Neural cell (in vitro differentiated cells): ENCODE data around the gene TNFAIP8L3. TPM values are rescaled to one million over a fixed set of nuclear protein-coding genes. Genes with fewer than 3 reads are reported as not detected.

ENCODE experiments used
- H2AFZ ChIP-seq: fragments of 200-600, 300-800 bp; sonication (generic), shearing (Covaris generic); 2 replicates; pipeline ENCODE4 v1.6.0; 2014; ENCODE audit warnings: low read depth, mild to moderate bottlenecking, antibody characterized with exemption, low read length, moderate library complexity
- H3F3A ChIP-seq: fragments of 200-600 bp; shearing (Covaris generic); 2 replicates; pipeline ENCODE4 v1.6.1; 2016; ENCODE audit warnings: mild to moderate bottlenecking, moderate library complexity, mixed read lengths, antibody characterized with exemption, low read length; ENCODE audit not compliant: insufficient read depth, poor library complexity, severe bottlenecking
- H3K27ac ChIP-seq: fragments of 200-600, 300-800 bp; sonication (generic), shearing (Covaris generic); 2 replicates; pipeline ENCODE4 v1.5.1; 2014; ENCODE audit warnings: mild to moderate bottlenecking, low read length, moderate library complexity
- H3K27me3 ChIP-seq: fragments of 300-800, 200-600 bp; sonication (generic), shearing (Covaris generic); 2 replicates; pipeline ENCODE4 v1.6.0; 2014; ENCODE audit warnings: mild to moderate bottlenecking, low read depth, low read length, moderate library complexity; ENCODE audit not compliant: insufficient read depth
- H3K36me3 ChIP-seq: fragments of 300-800, 200-600 bp; sonication (generic), shearing (Covaris generic); 2 replicates; pipeline ENCODE4 v1.5.1; 2014; ENCODE audit warnings: mild to moderate bottlenecking, antibody characterized with exemption, low read length, moderate library complexity; ENCODE audit not compliant: insufficient read depth
- H3K4me2 ChIP-seq: fragments of 300-800, 200-600 bp; sonication (generic), shearing (Covaris generic); 2 replicates; pipeline ENCODE4 v1.6.0; 2014; ENCODE audit warnings: mild to moderate bottlenecking, low read length
- H3K4me3 ChIP-seq: fragments of 300-800, 200-600 bp; sonication (generic), shearing (Covaris generic); 2 replicates; pipeline ENCODE4 v1.5.1; 2014; ENCODE audit warnings: mild to moderate bottlenecking, low read length, moderate library complexity
- H3K79me2 ChIP-seq: fragments of 200-600 bp; shearing (Covaris generic); replicated peaks from 2 replicates; pipeline ENCODE4 v1.6.0; 2014; ENCODE audit warnings: mild to moderate bottlenecking, low read length, moderate library complexity; ENCODE audit not compliant: insufficient read depth
- H3K9ac ChIP-seq: fragments of 300-800, 200-600 bp; sonication (generic), shearing (Covaris generic); 2 replicates; pipeline ENCODE4 v1.6.1; 2016; ENCODE audit warnings: mild to moderate bottlenecking, low read length, mixed read lengths
- H3K9me2 ChIP-seq: fragments of 200-600 bp; shearing (Covaris generic); 2 replicates; pipeline ENCODE4 v1.6.1; 2016; ENCODE audit warnings: mild to moderate bottlenecking, low read length, mixed read lengths; ENCODE audit not compliant: insufficient read depth
- H3K9me3 ChIP-seq: fragments of 200-600, 300-800 bp; sonication (generic), shearing (Covaris generic); 2 replicates; pipeline ENCODE4 v1.6.1; 2016; ENCODE audit warnings: mild to moderate bottlenecking, mixed run types, low read length, moderate library complexity, mixed read lengths
- H4K20me1 ChIP-seq: fragments of 200-600 bp; shearing (Covaris generic); 2 replicates; pipeline ENCODE4 v1.6.1; 2016; ENCODE audit warnings: mild to moderate bottlenecking, mixed run types; ENCODE audit not compliant: insufficient read depth
- EP300 ChIP-seq: fragments of 450-650 bp; conservative IDR thresholded peaks from 2 replicates; pipeline ENCODE4 v1.6.1; 2014; ENCODE audit warnings: antibody characterized with exemption, mild to moderate bottlenecking, moderate library complexity; ENCODE audit not compliant: poor library complexity, severe bottlenecking
- EZH2 ChIP-seq: fragments of 200-600, 300-800 bp; shearing (Covaris generic), sonication (generic); IDR thresholded peaks from 2 replicates; pipeline ENCODE4 v1.6.1; 2014; ENCODE audit warnings: antibody characterized with exemption, low read length, borderline replicate concordance, mild to moderate bottlenecking; ENCODE audit not compliant: insufficient read depth, poor library complexity, severe bottlenecking
- MXI1 ChIP-seq: fragments of 450-650 bp; conservative IDR thresholded peaks from 2 replicates; pipeline ENCODE4 v1.6.1; 2014; ENCODE audit warnings: antibody characterized with exemption, mild to moderate bottlenecking; ENCODE audit not compliant: poor library complexity, severe bottlenecking
- POLR2AphosphoS5 ChIP-seq: IDR thresholded peaks from 2 replicates; pipeline ENCODE4 v1.6.1; 2012
- RAD21 ChIP-seq: fragments of 450-650 bp; conservative IDR thresholded peaks from 2 replicates; pipeline ENCODE4 v1.6.1; 2014; ENCODE audit warnings: antibody characterized with exemption, mild to moderate bottlenecking, moderate library complexity
- SMC3 ChIP-seq: fragments of 450-650 bp; conservative IDR thresholded peaks from 2 replicates; pipeline ENCODE4 v1.6.1; 2014; ENCODE audit warnings: antibody characterized with exemption, mild to moderate bottlenecking, moderate library complexity; ENCODE audit not compliant: poor library complexity
- TAF1 ChIP-seq: IDR thresholded peaks from 2 replicates; pipeline ENCODE4 v1.6.1; 2012; ENCODE audit warnings: low read depth
- polyA plus RNA-seq: library from polyadenylated mRNA; depleted of rRNA; stranded (reverse); fragments of >200 nt; gene quantifications from 2 replicates; pipeline ENCODE4 v1.2.3, GENCODE V29; 2014
- TF ChIP-seq, protein P1 (sequence below): IDR thresholded peaks from 2 replicates; pipeline ENCODE4 v1.6.1; 2012; ENCODE audit warnings: borderline replicate concordance
- TF ChIP-seq, protein P2 (sequence below): fragments of 450-650 bp; IDR thresholded peaks from 2 replicates; pipeline ENCODE4 v1.5.1; 2014; ENCODE audit warnings: antibody characterized with exemption, mild to moderate bottlenecking, moderate library complexity; ENCODE audit not compliant: poor library complexity, severe bottlenecking

The TNFAIP8L3 gene
- polyA plus RNA-seq, 1 donor from 2014 or later, result 0.16 TPM

DNA sequence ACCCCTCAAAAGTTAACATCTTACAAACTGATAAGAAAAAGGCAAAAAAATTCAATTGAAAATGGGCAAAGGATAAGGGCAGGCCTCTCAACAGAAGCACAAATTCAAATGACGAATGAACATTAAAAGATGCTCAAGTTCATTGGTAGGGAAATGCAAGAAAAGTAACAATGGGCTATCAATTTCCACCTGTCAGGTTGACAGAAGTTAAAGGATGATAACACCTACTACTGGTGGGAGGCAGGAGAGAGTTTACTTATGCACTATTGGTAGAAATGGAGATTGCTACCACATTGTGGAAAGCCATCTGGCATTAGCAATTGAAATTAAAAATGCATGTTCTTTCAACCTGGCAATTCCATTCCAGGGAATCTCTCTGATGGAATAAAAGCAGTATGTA is 35.6 kb upstream of the TNFAIP8L3 start:
- Histone ChIP-seq H3K9me2 (no peaks in the 10 kb centered on the region), H3K4me2 (no peak overlapping the region), H3F3A (no peaks in the 10 kb centered on the region), H3K27me3 (no peaks in the 10 kb centered on the region), H3K36me3 (no peaks in the 10 kb centered on the region), H2AFZ (no peak overlapping the region), H3K27ac (no peak overlapping the region), H4K20me1 (no peaks in the 10 kb centered on the region), H3K79me2 (no peaks in the 10 kb centered on the region), H3K4me3 (no peak overlapping the region), H3K9ac (no peak overlapping the region), H3K9me3 (no peaks in the 10 kb centered on the region)
- TF ChIP-seq SMC3 (no peak), MXI1 (no peak), TAF1 (no peak), RAD21 (no peak), EP300 (no peak), EZH2 (no peak), POLR2AphosphoS5 (no peak)
- TF ChIP-seq, protein P1, sequence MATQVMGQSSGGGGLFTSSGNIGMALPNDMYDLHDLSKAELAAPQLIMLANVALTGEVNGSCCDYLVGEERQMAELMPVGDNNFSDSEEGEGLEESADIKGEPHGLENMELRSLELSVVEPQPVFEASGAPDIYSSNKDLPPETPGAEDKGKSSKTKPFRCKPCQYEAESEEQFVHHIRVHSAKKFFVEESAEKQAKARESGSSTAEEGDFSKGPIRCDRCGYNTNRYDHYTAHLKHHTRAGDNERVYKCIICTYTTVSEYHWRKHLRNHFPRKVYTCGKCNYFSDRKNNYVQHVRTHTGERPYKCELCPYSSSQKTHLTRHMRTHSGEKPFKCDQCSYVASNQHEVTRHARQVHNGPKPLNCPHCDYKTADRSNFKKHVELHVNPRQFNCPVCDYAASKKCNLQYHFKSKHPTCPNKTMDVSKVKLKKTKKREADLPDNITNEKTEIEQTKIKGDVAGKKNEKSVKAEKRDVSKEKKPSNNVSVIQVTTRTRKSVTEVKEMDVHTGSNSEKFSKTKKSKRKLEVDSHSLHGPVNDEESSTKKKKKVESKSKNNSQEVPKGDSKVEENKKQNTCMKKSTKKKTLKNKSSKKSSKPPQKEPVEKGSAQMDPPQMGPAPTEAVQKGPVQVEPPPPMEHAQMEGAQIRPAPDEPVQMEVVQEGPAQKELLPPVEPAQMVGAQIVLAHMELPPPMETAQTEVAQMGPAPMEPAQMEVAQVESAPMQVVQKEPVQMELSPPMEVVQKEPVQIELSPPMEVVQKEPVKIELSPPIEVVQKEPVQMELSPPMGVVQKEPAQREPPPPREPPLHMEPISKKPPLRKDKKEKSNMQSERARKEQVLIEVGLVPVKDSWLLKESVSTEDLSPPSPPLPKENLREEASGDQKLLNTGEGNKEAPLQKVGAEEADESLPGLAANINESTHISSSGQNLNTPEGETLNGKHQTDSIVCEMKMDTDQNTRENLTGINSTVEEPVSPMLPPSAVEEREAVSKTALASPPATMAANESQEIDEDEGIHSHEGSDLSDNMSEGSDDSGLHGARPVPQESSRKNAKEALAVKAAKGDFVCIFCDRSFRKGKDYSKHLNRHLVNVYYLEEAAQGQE, result no peak
- TF ChIP-seq, protein P2, sequence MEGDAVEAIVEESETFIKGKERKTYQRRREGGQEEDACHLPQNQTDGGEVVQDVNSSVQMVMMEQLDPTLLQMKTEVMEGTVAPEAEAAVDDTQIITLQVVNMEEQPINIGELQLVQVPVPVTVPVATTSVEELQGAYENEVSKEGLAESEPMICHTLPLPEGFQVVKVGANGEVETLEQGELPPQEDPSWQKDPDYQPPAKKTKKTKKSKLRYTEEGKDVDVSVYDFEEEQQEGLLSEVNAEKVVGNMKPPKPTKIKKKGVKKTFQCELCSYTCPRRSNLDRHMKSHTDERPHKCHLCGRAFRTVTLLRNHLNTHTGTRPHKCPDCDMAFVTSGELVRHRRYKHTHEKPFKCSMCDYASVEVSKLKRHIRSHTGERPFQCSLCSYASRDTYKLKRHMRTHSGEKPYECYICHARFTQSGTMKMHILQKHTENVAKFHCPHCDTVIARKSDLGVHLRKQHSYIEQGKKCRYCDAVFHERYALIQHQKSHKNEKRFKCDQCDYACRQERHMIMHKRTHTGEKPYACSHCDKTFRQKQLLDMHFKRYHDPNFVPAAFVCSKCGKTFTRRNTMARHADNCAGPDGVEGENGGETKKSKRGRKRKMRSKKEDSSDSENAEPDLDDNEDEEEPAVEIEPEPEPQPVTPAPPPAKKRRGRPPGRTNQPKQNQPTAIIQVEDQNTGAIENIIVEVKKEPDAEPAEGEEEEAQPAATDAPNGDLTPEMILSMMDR, result no peak

DNA sequence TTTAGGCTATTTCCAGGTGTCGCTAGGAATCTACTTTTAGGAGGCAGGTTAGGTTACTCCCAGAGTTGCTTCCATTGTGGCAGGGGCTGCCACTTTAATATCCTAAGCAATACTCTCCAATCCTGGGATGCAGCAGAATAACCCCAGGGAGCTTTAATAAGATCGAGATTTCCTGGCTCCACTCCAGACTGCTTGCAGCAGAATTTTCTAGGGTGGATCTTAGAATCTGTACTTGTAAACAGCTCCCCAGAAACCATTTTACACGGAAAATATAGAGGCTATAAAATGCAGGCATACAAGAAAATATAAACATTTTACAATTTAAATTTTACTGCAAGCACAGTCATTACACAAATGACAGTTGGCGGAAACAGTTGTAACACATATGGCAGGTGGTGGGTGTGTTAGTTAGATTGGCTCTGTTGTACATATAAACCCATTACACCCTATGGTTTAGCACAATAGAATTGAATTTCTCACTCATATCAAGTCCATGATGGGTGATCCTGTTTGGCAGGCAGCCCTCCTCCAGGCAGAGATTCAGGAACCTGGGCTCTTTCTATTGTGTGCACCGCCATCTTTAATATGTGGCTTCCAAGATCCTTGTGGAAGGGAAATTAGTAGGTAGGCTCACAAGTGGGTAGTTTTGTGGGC is 35.0 kb upstream of the TNFAIP8L3 start:
- Histone ChIP-seq H3K27ac (no peak overlapping the region), H3K79me2 (no peaks in the 10 kb centered on the region), H3K9me3 (no peaks in the 10 kb centered on the region), H3K9ac (no peak overlapping the region), H3F3A (no peaks in the 10 kb centered on the region), H2AFZ (no peak overlapping the region), H4K20me1 (no peaks in the 10 kb centered on the region), H3K27me3 (no peaks in the 10 kb centered on the region), H3K36me3 (no peaks in the 10 kb centered on the region), H3K9me2 (no peaks in the 10 kb centered on the region), H3K4me2 (no peak overlapping the region), H3K4me3 (no peak overlapping the region)
- no peak for TF ChIP-seq SMC3
- TF ChIP-seq MXI1, result no peak
- no peak for TF ChIP-seq POLR2AphosphoS5
- no peak for TF ChIP-seq EZH2
- no peak for TF ChIP-seq TAF1
- TF ChIP-seq EP300, result no peak
- TF ChIP-seq, protein P2, result no peak
- TF ChIP-seq, protein P1, result no peak
- no peak for TF ChIP-seq RAD21
